ENCODE results near the gene KCNQ1.

The KCNQ1 gene

DNA sequence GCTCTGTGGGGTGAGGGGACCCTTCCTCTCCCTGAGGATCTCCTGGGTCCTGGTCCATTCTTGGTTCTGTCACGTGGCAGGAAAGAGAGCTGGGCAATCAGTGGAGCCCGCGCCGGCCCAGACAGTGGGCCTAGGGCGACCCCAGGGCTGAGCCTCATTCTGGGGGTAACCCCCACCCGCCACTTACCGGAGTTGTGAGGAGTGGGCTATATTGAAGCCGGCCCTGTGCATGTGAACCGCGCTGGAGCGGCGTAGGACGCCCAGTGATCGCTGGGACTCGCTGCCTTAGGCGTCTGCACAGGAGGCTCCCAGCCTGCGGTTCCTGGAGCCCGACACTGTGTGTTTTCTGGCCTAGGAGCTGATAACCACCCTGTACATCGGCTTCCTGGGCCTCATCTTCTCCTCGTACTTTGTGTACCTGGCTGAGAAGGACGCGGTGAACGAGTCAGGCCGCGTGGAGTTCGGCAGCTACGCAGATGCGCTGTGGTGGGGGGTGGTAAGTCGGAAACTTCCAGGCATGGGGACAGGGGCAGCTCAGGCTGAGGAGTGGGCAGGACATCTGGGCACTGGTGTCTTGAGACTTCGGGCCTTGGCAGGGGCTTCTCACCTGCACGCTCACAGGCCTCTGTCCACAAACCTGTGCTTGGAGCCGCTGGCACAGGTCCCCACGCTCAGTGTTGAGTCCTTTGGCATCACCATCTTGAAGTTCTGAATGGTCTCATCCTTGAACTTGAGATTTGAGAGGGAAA, 127.9 kb downstream of the KCNQ1 start:
- TF ChIP-seq GATA2 (IDR thresholded peaks at IDR 0.05; ENCODE audit: low read depth, low read length) (no peak), GATA3 (IDR thresholded peaks at IDR 0.05; ENCODE audit: low read depth, low read length) (no peak)

DNA sequence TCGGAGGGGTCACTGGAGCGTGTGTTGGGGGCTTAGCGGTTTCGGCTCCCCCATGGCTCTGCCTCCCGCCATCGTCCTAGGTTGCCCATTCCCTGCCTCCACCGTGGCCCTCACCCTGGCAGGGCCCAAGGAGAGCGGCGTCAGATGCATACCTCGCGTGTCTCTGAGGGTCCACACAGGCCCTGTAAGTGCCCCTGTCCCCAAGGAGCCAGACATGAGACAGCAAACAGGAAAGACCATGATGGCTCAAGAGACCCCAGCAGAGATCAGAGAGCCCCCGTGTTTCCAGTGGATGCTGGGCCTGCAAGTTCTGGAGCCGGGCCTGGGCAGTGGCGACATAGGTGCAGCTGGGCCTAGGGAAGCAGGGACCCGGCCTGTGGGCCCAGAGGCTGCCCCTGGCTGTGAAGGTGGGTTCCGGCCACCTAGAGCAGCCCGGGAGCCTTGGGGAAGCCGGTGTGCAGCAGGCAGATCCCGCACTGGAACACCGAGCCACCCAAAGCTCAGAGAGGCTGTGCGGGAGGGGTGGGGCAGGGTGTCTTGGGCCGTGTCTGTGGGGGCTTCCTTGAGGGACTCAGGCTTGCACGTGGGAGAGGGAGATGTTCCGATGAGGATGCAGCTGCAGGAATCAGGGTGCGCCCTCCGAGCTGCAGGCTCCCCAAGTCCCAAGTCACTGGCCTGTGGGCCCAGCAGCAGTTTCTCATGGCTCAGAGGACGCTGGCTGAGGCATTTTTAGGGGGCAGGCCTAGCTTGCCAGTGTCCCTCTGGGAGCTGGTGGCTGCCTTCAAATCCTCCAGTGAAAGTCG, 128.6 kb downstream of the KCNQ1 start:
- no peak for TF ChIP-seq GATA3 (IDR thresholded peaks at IDR 0.05; ENCODE audit: low read depth, low read length)
- no peak for TF ChIP-seq GATA2 (IDR thresholded peaks at IDR 0.05; ENCODE audit: low read depth, low read length)

DNA sequence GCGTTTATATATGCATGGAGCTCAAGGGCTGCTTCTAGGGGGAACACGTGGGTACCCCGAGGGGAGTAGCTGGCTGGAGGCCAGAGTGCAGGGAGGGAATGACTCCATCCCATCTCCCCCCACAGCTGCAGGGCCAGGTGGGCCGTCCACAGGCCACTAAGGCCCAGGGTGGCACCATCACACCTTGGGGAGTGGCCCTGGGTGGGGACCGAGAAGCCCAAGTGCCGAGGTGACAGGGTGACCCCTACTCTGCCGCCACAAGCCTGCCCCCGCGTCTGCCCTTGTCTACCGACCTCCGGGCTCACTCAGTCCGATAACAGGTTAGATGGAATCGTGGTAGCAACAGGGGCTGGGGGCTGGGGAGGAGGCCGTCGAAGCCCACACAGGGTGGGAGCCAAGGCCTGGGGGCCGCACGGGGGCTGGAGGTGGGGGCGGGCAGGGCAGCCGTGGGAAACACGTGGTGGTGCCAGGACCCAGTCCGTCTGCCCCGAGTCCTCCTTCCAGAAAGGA, 129.3 kb downstream of the KCNQ1 start:
- no peak for TF ChIP-seq GATA3 (IDR thresholded peaks at IDR 0.05; ENCODE audit: low read depth, low read length)

DNA sequence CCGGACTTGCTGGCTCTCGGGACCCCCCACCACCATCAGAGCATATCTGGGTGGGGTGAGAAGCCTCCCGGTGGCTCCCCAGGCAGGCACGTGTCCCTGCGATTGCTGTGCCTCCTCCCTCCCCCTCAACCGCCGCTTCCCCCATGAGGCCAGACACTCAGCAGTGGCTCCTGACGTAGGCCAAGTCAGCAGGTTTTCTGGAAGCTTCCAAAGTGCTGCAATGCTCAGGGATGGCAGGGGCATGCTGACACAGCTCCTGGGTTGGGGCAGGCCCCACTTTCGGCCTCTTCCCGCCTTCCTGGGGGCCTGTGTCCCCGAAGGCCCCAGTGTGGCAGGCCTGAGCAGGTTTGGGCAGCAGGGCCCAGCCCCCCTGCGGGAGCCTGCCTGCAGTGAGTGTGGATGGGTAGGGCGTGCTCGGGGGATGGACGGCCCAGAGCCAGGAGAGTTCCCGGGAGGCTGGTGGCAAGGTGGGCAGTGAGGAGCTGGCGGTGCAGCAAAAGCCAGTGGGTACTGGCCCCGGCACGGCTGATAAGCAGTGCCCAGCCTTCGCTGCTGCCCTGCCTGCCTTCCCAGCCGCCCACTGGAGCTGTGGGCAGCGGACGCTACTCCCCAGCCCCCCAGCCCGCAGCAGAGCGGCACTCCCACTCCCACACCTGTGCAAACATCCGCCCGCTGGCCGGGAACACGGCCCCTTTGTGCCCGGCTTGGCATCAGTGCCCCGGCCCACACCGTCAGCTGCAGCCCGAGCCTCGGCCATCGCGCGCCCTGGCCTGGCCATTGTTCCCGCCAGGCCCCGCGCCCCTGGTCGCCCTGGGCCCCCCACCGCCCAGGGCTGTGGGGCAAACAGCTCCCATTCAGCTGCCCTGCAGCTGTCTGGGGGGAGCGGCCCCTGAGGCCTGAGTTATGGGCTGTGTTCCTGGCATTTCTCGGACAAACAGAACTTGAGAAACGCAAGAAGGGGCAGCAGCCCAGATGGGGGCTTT, 130.0 kb downstream of the KCNQ1 start:
- TF ChIP-seq GATA2 (IDR thresholded peaks at IDR 0.05; ENCODE audit: low read depth, low read length) (no peak), GATA3 (IDR thresholded peaks at IDR 0.05; ENCODE audit: low read depth, low read length) (no peak)

DNA sequence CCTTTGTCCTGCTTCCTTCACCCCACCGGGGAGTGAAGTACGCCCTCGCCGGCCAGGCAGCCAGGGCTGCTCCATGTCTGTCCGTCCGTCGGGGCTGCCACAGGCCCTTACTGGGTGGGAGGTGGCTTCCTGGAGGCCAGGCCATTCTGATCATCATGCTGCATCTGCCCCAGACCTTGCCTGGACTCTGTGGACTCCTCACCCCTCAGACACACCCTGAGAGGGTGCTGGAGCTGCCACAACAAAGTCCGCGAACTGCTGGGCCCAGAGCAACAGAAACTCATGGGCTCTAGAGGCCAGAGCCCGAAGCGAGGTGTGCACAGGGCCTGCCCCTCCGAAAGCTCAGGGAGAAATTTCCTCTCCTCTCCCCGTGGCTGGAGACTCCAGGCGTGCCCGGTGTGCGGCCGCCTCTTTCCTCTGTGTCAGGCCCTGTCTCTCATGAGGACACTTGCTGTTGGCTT, 130.8 kb downstream of the KCNQ1 start:
- TF ChIP-seq GATA2 (IDR thresholded peaks at IDR 0.05; ENCODE audit: low read depth, low read length) (no peak), GATA3 (IDR thresholded peaks at IDR 0.05; ENCODE audit: low read depth, low read length) (no peak)

DNA sequence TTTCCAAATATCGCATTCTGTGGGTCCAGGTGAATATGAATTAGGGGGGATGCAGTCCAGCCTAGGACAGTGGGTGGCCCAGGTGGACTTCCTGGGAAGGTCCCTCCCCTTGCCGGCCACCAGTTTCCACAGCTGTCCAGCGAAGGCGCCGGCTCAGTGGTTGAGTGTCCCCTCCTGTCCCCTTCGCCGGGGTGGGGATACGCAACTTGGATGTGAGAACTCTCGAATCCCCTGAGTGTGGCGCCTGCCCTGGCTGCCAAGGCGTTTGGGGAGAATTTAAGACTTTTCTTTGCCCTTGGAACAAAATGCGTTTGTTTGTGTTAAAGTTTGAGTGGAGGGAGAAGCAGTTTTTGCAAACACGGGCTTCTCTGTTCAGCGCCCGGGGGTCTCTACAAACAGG, 131.3 kb downstream of the KCNQ1 start:
- TF ChIP-seq GATA2 (IDR thresholded peaks at IDR 0.05; ENCODE audit: low read depth, low read length) (no peak), GATA3 (IDR thresholded peaks at IDR 0.05; ENCODE audit: low read depth, low read length) (no peak)

DNA sequence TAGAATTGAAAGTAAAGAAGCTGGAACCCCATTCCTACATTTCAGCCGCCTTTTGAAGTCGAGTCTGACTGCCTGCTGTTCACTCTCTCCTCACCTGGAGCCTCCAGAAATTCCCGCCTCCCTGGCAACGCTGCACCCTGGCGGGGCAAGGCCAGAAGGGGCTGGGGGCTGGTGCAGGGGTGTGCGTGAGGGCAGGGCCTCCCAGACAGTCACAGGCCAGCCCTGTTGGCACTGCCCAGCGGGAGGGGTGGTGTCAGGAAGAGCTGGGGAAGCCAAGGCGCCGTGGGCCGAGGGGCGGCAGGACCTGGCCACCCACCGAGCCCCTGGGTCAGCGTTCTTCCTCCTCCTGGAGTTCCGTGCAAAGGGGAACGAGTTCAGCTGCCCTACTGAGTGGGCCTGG, 131.7 kb downstream of the KCNQ1 start:
- TF ChIP-seq GATA3 (IDR thresholded peaks at IDR 0.05; ENCODE audit: low read depth, low read length) (no peak), GATA2 (IDR thresholded peaks at IDR 0.05; ENCODE audit: low read depth, low read length) (no peak)

DNA sequence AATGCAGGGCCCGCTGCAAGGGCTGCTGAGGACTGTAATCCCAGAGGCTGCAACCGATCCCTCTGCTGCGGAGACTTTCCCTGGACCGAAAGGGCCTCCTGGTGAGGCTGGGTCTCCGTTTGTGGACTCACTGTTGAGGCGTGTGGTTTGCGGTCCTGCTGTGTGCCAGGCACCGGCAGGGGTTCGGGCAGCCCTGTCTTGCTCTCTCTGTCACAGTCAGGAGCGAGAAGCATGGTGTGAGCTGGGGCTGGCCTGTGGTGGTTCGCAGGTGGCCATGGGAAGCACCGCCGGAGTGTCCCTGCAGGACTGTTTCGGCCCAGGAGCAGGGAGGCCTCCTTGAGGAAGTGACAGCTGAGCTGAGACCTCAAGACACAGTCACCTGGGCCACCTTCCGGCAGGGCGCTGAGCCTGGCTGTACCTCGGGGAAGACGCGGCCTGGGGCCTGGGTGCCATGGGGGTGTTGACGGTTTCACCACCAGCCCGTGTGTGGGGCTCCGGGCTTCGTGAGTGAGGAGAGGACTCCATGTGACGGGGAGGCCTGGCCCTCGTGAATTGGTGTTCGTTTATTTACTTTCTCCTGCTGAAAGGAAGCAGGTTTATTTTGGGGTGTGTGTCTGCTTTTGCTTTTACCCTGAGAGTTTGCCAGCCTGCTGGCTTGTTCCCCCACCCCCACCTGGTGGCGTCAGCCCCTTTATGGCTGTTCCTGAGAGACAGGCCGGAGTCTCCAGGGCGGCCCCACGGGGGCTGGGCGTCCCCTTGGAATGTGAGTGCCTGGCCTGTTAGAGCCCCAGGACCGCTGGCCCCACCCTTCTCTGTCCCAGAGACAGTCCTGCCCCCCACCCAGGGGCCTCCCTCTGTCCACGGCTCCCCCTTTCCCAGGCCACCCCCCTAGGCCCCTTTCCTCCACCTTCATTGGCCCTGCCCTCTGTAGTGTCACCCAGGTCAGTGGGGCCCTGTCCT, 132.5 kb downstream of the KCNQ1 start:
- TF ChIP-seq GATA3 (IDR thresholded peaks at IDR 0.05; ENCODE audit: low read depth, low read length) (no peak), GATA2 (IDR thresholded peaks at IDR 0.05; ENCODE audit: low read depth, low read length) (no peak)

DNA sequence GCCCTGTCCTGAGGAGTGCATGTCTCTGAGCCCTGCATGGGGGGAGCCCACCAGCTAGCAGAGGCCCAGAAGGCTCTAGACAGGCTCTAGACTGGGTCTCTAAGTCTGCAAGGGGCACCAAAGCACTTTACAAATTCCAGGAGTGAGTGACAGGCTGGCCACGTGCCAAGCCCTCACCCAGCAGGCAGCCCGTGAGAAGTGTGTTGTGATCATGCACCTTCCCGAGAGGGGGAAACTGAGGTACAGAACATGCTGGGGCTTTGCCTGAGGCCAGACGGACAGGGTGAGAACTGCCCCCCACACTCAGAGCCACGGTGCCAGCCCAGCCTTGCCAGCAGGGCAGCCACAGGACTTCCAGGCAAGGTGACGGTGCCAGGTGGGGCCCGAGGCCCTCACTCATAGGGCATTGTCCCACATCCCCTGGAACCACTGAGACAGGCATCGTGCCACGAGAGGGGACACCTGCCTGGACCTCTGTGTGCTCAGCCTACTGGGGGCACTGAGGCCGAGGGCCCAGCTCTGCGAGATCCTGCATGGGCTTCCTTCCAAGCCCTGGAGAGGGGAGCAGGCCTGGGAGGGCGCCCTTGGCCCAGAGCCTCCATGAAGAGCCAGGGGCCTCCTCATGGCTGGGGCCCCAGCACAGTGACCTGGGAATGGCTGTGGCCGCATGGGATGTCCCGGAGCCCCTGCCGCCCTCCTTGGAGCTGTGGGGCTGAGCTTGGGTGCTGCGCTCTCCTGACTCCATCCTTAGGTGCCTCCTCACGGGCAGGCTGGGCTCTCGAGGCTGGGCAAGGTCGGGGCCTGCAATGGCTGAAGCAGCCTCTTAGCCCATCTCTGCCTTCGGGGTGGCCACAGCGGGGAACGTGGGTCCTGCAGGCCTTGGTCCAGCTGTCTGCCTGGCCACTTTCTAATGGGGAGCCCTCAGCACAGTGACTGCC, 133.5 kb downstream of the KCNQ1 start:
- TF ChIP-seq GATA3 (IDR thresholded peaks at IDR 0.05; ENCODE audit: low read depth, low read length) (no peak), GATA2 (IDR thresholded peaks at IDR 0.05; ENCODE audit: low read depth, low read length) (no peak)

DNA sequence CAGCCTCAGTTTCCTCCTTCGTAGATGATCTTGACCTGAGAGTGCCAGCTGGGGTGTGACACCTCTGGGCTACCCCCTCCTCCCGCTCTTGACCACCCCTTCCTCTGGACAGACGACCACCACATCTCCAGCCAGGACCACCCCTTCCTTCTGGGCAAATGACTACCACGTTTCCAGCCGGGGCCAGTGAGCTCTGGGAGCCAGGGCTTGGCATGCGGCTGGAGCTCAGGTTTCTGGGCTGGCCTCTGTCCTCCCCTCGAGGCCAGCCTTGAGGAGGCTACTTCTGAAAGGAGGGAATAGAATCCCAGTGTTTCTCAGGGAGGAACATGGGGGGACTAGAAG, 134.1 kb downstream of the KCNQ1 start:
- TF ChIP-seq GATA2 (IDR thresholded peaks at IDR 0.05; ENCODE audit: low read depth, low read length) (no peak), GATA3 (IDR thresholded peaks at IDR 0.05; ENCODE audit: low read depth, low read length) (no peak)

DNA sequence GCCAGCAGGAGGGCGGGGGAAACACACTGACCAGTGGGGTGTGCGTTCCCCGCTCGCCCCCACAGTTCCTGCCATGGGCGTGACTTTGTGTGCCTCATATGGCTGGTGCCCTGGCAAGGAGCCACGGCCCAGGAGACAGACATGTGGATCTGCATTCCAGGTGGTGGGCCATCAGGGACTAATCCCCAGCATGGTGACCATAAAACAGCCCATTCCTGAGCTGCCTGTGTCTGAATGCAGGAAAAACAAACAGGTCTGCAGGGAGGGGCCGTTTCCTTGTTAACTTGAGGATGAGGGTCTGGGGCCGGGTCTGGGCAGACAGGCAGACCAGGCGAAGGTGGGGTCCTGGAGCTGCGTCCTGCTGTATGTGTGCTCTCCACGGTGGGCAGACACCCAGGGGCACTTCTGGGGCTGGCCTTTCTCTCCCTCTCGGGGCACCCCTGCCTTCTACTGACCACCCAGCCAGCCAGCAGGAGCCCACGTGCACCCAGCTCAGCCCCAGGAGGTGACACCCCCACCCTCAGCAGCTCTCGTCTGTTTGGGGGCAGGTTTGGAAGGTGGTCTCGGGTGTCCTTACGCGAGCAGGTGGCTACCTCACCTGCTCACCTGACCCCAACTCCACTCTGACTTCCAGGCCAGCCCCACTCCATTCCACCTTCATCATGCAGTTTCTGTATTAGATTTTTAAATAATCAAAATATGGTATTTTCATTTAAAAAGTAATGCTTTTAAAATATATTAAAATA, 134.7 kb downstream of the KCNQ1 start:
- TF ChIP-seq GATA2 (IDR thresholded peaks at IDR 0.05; ENCODE audit: low read depth, low read length) = no peak
- TF ChIP-seq GATA3 (IDR thresholded peaks at IDR 0.05; ENCODE audit: low read depth, low read length) = no peak
